ENCODE data around the gene ZFY.

- TF ChIP-seq CTCF (IDR thresholded peaks at IDR 0.05): no peak
- no peak for TF ChIP-seq POLR2A (IDR thresholded peaks at IDR 0.05)
Observed at GRCh38 chrY:3007967-3008366, 72.8 kb downstream of the ZFY start.
